ENCODE results near the gene TMEM255B.

DNA sequence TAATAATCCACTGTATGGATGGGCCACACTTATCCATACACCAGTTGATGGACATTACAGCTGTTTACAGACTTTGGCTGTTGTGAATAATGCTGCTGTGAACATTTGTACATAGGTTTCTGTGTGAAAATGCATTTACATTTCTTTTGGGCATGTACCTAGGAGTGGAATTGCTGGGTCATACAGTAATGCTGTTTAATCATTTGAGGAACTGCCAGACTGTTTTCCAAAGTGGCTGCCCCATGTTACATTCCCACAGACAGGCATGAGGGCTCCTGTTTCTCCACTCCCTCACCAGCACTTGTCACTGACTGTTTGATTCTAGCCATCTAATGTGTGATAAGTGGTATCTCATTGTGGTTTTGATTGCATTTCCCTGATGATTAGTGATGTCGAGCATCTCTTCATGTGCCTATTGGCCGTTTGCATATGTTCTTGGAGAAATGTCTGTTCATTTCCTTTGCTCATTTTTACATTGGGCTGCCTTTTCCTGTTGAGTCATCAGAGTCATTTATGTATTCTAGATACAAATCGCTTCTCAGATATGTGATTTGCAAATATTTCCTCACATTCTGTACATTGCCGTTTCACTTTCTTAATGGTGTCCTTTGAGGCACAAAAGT lies 12.8 kb downstream of the TMEM255B start:
- TF ChIP-seq, protein P1, sequence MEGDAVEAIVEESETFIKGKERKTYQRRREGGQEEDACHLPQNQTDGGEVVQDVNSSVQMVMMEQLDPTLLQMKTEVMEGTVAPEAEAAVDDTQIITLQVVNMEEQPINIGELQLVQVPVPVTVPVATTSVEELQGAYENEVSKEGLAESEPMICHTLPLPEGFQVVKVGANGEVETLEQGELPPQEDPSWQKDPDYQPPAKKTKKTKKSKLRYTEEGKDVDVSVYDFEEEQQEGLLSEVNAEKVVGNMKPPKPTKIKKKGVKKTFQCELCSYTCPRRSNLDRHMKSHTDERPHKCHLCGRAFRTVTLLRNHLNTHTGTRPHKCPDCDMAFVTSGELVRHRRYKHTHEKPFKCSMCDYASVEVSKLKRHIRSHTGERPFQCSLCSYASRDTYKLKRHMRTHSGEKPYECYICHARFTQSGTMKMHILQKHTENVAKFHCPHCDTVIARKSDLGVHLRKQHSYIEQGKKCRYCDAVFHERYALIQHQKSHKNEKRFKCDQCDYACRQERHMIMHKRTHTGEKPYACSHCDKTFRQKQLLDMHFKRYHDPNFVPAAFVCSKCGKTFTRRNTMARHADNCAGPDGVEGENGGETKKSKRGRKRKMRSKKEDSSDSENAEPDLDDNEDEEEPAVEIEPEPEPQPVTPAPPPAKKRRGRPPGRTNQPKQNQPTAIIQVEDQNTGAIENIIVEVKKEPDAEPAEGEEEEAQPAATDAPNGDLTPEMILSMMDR (IDR thresholded peaks at IDR 0.05; ENCODE audit: low read length), result no peak
- no peak for TF ChIP-seq EZH2 (IDR thresholded peaks at IDR 0.05; ENCODE audit: borderline replicate concordance, low read length)

All from OCI-LY1 (cell line).